SK-N-SH (cell line): ENCODE measurements around the gene CTNNA3. TPM values are rescaled to one million over a fixed set of nuclear protein-coding genes. Genes with fewer than 3 reads are reported as not detected.

Experiments
- CTCF ChIA-PET: fragments of 300-600, 350-600 bp; formaldehyde crosslinking; extraction: SDS; loops from one replicate; lab custom pipeline; 2021; lab: Yijun Ruan, JAX
- POLR2A ChIA-PET: fragments of 350-600 bp; sonication (Branson Sonifier 250); formaldehyde crosslinking; extraction: SDS; loops from one replicate; lab custom pipeline; 2020; ENCODE audit warnings: antibody characterized with exemption, inconsistent platforms; lab: Yijun Ruan, JAX
- DNase-seq: peaks from one replicate; pipeline ENCODE4 v3.0.0; 2012
- H2AFZ ChIP-seq: fragments of 200-600 bp; sonication (generic); 2 replicates; pipeline ENCODE4 v1.8.1; 2016; ENCODE audit warnings: antibody characterized with exemption, mild to moderate bottlenecking, low read depth
- H3F3A ChIP-seq: fragments of 200-600 bp; sonication (generic); replicated peaks from 2 replicates; pipeline ENCODE3; 2016; ENCODE audit warnings: antibody characterized with exemption, mild to moderate bottlenecking; ENCODE audit not compliant: insufficient read depth
- H3K27ac ChIP-seq, 2 experiments: fragments of 200-500 bp in 1 of 2; fragments of 200-600 bp in 1 of 2; sonication (Bioruptor generic) in 1 of 2; sonication (generic), shearing (Covaris generic) in 1 of 2; 2 replicates each; pipeline versions ENCODE4 v1.5.1 to v1.6.1; 2014 to 2016; ENCODE audit warnings: low read depth in 2 of 2, inconsistent platforms in 1 of 2, low read length in 1 of 2, mild to moderate bottlenecking in 1 of 2, mixed read lengths in 1 of 2
- H3K27me3 ChIP-seq: fragments of 200-600 bp; sonication (generic), shearing (Covaris generic); 2 replicates; pipeline ENCODE4 v1.6.1; 2016; ENCODE audit warnings: mixed run types; ENCODE audit not compliant: insufficient read depth
- H3K36me3 ChIP-seq, 2 experiments: fragments of 200-500 bp in 1 of 2; fragments of 200-600 bp in 1 of 2; sonication (Bioruptor generic) in 1 of 2; sonication (generic) in 1 of 2; replicated peaks in 1 of 2; 2 replicates each; pipeline versions ENCODE3 to v1.5.1; 2014 to 2016; ENCODE audit warnings: low read length in 1 of 2, mild to moderate bottlenecking in 1 of 2; ENCODE audit not compliant: insufficient read depth in 2 of 2, control insufficient read depth in 1 of 2
- H3K4me1 ChIP-seq, 2 experiments: fragments of 200-500 bp in 1 of 2; fragments of 200-600 bp in 1 of 2; sonication (Bioruptor generic) in 1 of 2; sonication (generic), shearing (Covaris generic) in 1 of 2; 2 replicates each; pipeline versions ENCODE4 v1.5.1 to v1.6.1; 2014 to 2016; ENCODE audit warnings: low read depth in 1 of 2, low read length in 1 of 2, mixed run types in 1 of 2; ENCODE audit not compliant: insufficient read depth in 2 of 2, control insufficient read depth in 1 of 2
- H3K4me2 ChIP-seq: fragments of 200-600 bp; sonication (generic), shearing (Covaris generic); 2 replicates; pipeline ENCODE4 v1.6.1; 2017; ENCODE audit warnings: mixed run types
- H3K4me3 ChIP-seq, 2 experiments: fragments of 200-500 bp in 1 of 2; fragments of 200-600 bp in 1 of 2; sonication (Bioruptor generic) in 1 of 2; sonication (generic), shearing (Covaris generic) in 1 of 2; 2 replicates each; pipeline versions ENCODE4 v1.5.1 to v1.8.1; 2014 to 2016; ENCODE audit warnings: low read depth in 2 of 2, inconsistent platforms in 1 of 2, low read length in 1 of 2, mild to moderate bottlenecking in 1 of 2, mixed read lengths in 1 of 2, moderate library complexity in 1 of 2
- H3K79me2 ChIP-seq: fragments of 200-600 bp; sonication (generic); 2 replicates; pipeline ENCODE4 v1.8.1; 2017; ENCODE audit warnings: mild to moderate bottlenecking; ENCODE audit not compliant: insufficient read depth
- H3K9ac ChIP-seq: fragments of 200-600 bp; sonication (generic); 2 replicates; pipeline ENCODE4 v1.6.1; 2017; ENCODE audit warnings: mixed run types
- H3K9me2 ChIP-seq: fragments of 200-600 bp; sonication (generic); 2 replicates; pipeline ENCODE4 v1.6.1; 2017; ENCODE audit warnings: mixed run types
- H3K9me3 ChIP-seq: fragments of 200-600 bp; sonication (generic); 2 replicates; pipeline ENCODE4 v1.6.1; 2017; ENCODE audit warnings: mixed run types, mild to moderate bottlenecking, moderate library complexity
- H4K20me1 ChIP-seq: fragments of 200-600 bp; sonication (generic); 2 replicates; pipeline ENCODE4 v1.6.1; 2017; ENCODE audit warnings: mild to moderate bottlenecking, mixed run types; ENCODE audit not compliant: insufficient read depth
- CTCF ChIP-seq: fragments of 200-600 bp; sonication (generic); IDR thresholded peaks from 2 replicates; pipeline ENCODE4 v1.6.1; 2017; ENCODE audit warnings: antibody characterized with exemption, mild to moderate bottlenecking, moderate library complexity
- FOSL2 ChIP-seq: IDR thresholded peaks from 2 replicates; pipeline ENCODE4 v1.4.0; 2012; ENCODE audit warnings: low read depth, mild to moderate bottlenecking, moderate library complexity, borderline replicate concordance
- FOXM1 ChIP-seq: IDR thresholded peaks from 2 replicates; pipeline ENCODE4 v1.4.0; 2012; ENCODE audit warnings: low read depth, mild to moderate bottlenecking
- GATA2 ChIP-seq: sonication (generic); formaldehyde crosslinking; IDR thresholded peaks from 2 replicates; pipeline ENCODE4 v1.5.0; 2020; ENCODE audit warnings: mild to moderate bottlenecking, missing genetic modification reagents
- IRF3 ChIP-seq: fragments of 150-350 bp; IDR thresholded peaks from 2 replicates; pipeline ENCODE4 v1.6.1; 2016; ENCODE audit warnings: mild to moderate bottlenecking, low read depth, low read length
- MEF2A ChIP-seq: IDR thresholded peaks from 2 replicates; pipeline ENCODE4 v1.4.0; 2012; ENCODE audit warnings: low read depth, borderline replicate concordance
- NFIC ChIP-seq: IDR thresholded peaks from 2 replicates; pipeline ENCODE4 v1.4.0; 2012; ENCODE audit warnings: borderline replicate concordance
- RCOR1 ChIP-seq: fragments of 150-350 bp; IDR thresholded peaks from 2 replicates; pipeline ENCODE4 v1.6.1; 2017; ENCODE audit warnings: antibody characterized with exemption, low read length
- TAF1 ChIP-seq: IDR thresholded peaks from 2 replicates; pipeline ENCODE4 v1.6.1; 2012; ENCODE audit warnings: low read depth, mild to moderate bottlenecking, low read length, moderate library complexity, borderline replicate concordance
- WGBS: methylation state at CpG from one replicate; pipeline ENCODE4 v1.1.6; 2017; ENCODE audit warnings: low lambda C conversion rate; 5-methylcytosine and 5-hydroxymethylcytosine counted together
- polyA plus RNA-seq, 3 experiments: library from polyadenylated mRNA; depleted of rRNA; stranded (reverse); fragments of >200 nt; gene quantifications; 2 replicates each; pipeline ENCODE4 v1.2.3, GENCODE V29; 2012
- TF ChIP-seq, protein P1 (sequence below): IDR thresholded peaks from 2 replicates; pipeline ENCODE4 v1.6.1; 2012; ENCODE audit warnings: mild to moderate bottlenecking, low read depth, low read length, moderate library complexity

CTNNA3 gene
- polyA plus RNA-seq, 1 of the 3 experiments (the other 2 are of a cell fraction): not detected

- WGBS: 6% methylated on average over 1 of the region's 1 CpG
- Histone ChIP-seq H3K36me3 (no peaks in the 10 kb centered on the region), H2AFZ (no peak overlapping the region), H3K4me1 (no peaks in the 10 kb centered on the region), H3K79me2 (no peaks in the 10 kb centered on the region), H3K27me3 (no peaks in the 10 kb centered on the region)
- POLR2A ChIA-PET: no interaction called here
- CTCF ChIA-PET: no interaction called here
- TF ChIP-seq FOSL2 (no peak), IRF3 (no peak), CTCF (no peak), NFIC (no peak), GATA2 (CRISPR knock-in tag) (no peak), FOXM1 (no peak)
- TF ChIP-seq, all 33 proteins: peak for 0
- Histone ChIP-seq H3K27ac (no peak overlapping the region), H3K4me2 (no peak overlapping the region), H3K9me3 (no peaks in the 10 kb centered on the region), H4K20me1 (no peaks in the 10 kb centered on the region), H3K9me2 (no peaks in the 10 kb centered on the region), H3K9ac (no peak overlapping the region), H3K4me3 (no peak overlapping the region), H3F3A (no peaks in the 10 kb centered on the region)
- no peak for DNase-seq
These were observed 1438.2 kb downstream of the CTNNA3 start for GRCh38 chr10:66257801-66258200.

GRCh38 chr10:66252986-66253385 is 1443.0 kb downstream of the CTNNA3 start:
- ChIA-PET POLR2A (no interaction called here), CTCF (no interaction called here)
- TF ChIP-seq FOXM1 (no peak), MEF2A (no peak), IRF3 (no peak), RCOR1 (no peak), TAF1 (no peak)
- TF ChIP-seq, protein P1, sequence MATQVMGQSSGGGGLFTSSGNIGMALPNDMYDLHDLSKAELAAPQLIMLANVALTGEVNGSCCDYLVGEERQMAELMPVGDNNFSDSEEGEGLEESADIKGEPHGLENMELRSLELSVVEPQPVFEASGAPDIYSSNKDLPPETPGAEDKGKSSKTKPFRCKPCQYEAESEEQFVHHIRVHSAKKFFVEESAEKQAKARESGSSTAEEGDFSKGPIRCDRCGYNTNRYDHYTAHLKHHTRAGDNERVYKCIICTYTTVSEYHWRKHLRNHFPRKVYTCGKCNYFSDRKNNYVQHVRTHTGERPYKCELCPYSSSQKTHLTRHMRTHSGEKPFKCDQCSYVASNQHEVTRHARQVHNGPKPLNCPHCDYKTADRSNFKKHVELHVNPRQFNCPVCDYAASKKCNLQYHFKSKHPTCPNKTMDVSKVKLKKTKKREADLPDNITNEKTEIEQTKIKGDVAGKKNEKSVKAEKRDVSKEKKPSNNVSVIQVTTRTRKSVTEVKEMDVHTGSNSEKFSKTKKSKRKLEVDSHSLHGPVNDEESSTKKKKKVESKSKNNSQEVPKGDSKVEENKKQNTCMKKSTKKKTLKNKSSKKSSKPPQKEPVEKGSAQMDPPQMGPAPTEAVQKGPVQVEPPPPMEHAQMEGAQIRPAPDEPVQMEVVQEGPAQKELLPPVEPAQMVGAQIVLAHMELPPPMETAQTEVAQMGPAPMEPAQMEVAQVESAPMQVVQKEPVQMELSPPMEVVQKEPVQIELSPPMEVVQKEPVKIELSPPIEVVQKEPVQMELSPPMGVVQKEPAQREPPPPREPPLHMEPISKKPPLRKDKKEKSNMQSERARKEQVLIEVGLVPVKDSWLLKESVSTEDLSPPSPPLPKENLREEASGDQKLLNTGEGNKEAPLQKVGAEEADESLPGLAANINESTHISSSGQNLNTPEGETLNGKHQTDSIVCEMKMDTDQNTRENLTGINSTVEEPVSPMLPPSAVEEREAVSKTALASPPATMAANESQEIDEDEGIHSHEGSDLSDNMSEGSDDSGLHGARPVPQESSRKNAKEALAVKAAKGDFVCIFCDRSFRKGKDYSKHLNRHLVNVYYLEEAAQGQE: no peak
- Histone ChIP-seq H2AFZ (no peak overlapping the region), H3K9ac (no peak overlapping the region), H3K79me2 (no peaks in the 10 kb centered on the region), H3K4me1 (no peaks in the 10 kb centered on the region), H3K9me2 (no peaks in the 10 kb centered on the region), H3K27ac (no peak overlapping the region), H4K20me1 (no peaks in the 10 kb centered on the region), H3K4me2 (no peak overlapping the region), H3F3A (no peaks in the 10 kb centered on the region), H3K27me3 (no peaks in the 10 kb centered on the region), H3K9me3 (no peaks in the 10 kb centered on the region), H3K4me3 (no peak overlapping the region), H3K36me3 (no peaks in the 10 kb centered on the region)
- no peak for DNase-seq
